Esophagus squamous epithelium (tissue), 5 donors: ENCODE measurements around the gene RDH8. TPM values are rescaled to one million over a fixed set of nuclear protein-coding genes. Genes with fewer than 3 reads are reported as not detected.

ENCODE experiments used
- DNase-seq: peaks from one replicate; lab custom pipeline; 2025; lab: John Stamatoyannopoulos, UW
- H3K27ac ChIP-seq, 4 donors: fragments of 200-600 bp; sonication (generic); one replicate each; pipeline ENCODE4 v1.5.1; 2016 to 2019; ENCODE audit warnings: mild to moderate bottlenecking in 1 of 4
- H3K27me3 ChIP-seq, 4 donors: fragments of 200-600 bp; sonication (generic); 1 replicate in 3 of 4; 2 replicates in 1 of 4; pipeline versions ENCODE4 v1.5.1 to v1.6.0; 2017 to 2021; ENCODE audit warnings: antibody characterized with exemption in 1 of 4
- H3K36me3 ChIP-seq, 3 donors: fragments of 200-600 bp; sonication (generic); one replicate each; pipeline ENCODE4 v1.5.1; 2016 to 2019
- H3K4me1 ChIP-seq, 3 donors: fragments of 200-600 bp; sonication (generic); one replicate each; pipeline ENCODE4 v1.5.1; 2017 to 2019
- H3K4me3 ChIP-seq, 4 donors: fragments of 200-600 bp; sonication (generic); 1 replicate in 3 of 4; 2 replicates in 1 of 4; pipeline ENCODE4 v1.5.1; 2016 to 2019; ENCODE audit warnings: mild to moderate bottlenecking in 2 of 4, moderate library complexity in 1 of 4
- H3K9me3 ChIP-seq, 3 donors: fragments of 200-600 bp; sonication (generic); one replicate each; pipeline ENCODE4 v1.5.1; 2016 to 2019
- CTCF ChIP-seq, 6 experiments: fragments of 450-650 bp in 4 of 6; fragments of 200-600 bp in 2 of 6; sonication (generic) in 2 of 6; IDR thresholded peaks; one replicate each; pipeline ENCODE4 v1.5.1; 2016 to 2019; ENCODE audit warnings: antibody characterized with exemption in 6 of 6, mild to moderate bottlenecking in 4 of 6, moderate library complexity in 4 of 6
- POLR2A ChIP-seq, 4 donors: fragments of 450-650 bp; IDR thresholded peaks; one replicate each; pipeline ENCODE4 v1.6.1; 2017; ENCODE audit warnings: antibody characterized with exemption in 4 of 4, mild to moderate bottlenecking in 4 of 4, moderate library complexity in 3 of 4
- whole genome bisulfite sequencing, 2 donors: methylation state at CpG; one replicate each; pipeline ENCODE4 v1.1.5; 2018; 5-methylcytosine and 5-hydroxymethylcytosine counted together
- intact Hi-C: fragments of 100-400 bp; cut with DNase I; formaldehyde crosslinking; loops from one replicate; pipeline ENCODE4 v1.15.0; 2022
- total RNA-seq, 4 donors: library from RNA; depleted of rRNA; stranded (reverse); fragments of >200 nt; gene quantifications; one replicate each; pipeline ENCODE4 v1.1.0, GENCODE V29; 2016
- donor health status: DM: yes; HTN: yes; CAD: no.

Gene RDH8
- total RNA-seq, 4 donors from 2014 or later, result not detected

DNA sequence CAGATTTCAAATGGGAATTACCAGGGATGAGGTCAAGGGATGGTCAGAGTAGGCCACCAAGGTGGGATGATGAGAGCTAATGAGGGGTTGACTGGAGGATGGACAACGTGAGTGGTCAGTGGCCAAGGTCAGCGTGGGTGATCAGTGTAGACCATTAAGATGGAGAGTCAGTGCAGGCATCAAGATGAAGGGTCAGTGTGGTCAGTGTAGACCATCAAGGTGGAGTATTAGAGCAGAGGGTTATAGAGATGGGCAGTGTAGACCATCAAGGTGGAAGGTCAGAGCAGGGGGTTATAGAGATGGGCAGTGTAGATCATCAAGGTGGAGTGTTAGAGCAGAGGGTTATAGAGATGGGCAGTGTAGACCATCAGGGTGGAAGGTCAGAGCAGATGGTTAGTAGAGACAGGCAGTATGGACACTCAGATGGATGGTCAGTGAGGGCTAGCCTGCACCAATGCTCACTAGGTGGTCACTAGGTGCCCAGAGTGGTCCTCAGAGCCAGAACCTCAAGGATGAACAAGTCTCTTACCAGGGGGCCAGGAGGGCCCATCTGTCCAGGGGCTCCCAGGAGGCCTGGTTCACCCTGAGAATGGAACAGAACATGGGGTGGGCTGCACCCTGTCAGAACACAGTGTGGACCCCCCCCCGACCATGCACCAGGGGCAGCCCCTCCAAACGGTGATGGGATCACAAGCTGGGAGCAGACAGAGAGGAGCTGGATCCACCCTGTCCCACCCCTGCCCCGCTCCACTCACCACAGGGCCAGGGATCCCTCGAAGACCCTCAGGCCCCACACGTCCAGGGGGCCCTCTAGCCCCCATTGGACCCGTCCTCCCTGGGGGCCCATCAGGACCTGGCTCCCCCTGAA is 44.2 kb upstream of the RDH8 start:
- Histone ChIP-seq H3K36me3 (peaks cover 0 to 40% (median 0%) of the 10 kb centered on the region in 3 donors), H3K4me3 (no peak overlapping the region), H3K27me3 (peaks cover 0 to 34% (median 0%) of the 10 kb centered on the region in 4 donors), H3K4me1 (no peaks in the 10 kb centered on the region), H3K9me3 (no peaks in the 10 kb centered on the region), H3K27ac (no peak overlapping the region)
- TF ChIP-seq POLR2A (IDR thresholded peaks at IDR 0.05), result no peak
- DNase-seq, result no peak
- intact Hi-C loops, result no loop called here
- WGBS, 2 donors, result 67 to 84% methylated on average over 2 to 7 of the region's 8 CpGs

- 100% methylated on average over 1 of the region's 2 CpGs; no CpG with 5 or more reads in 1 of the 2 donors for WGBS, 2 donors
- peaks cover 0 to 39% (median 0%) of the 10 kb centered on the region in 3 donors for H3K36me3 ChIP-seq
- TF ChIP-seq POLR2A (IDR thresholded peaks at IDR 0.05), result no peak
- TF ChIP-seq CTCF (IDR thresholded peaks at IDR 0.05), result no peak
- no peaks in the 10 kb centered on the region for H3K9me3 ChIP-seq
- H3K27ac ChIP-seq, result no peak overlapping the region
- no peaks in the 10 kb centered on the region for H3K4me1 ChIP-seq
- H3K27me3 ChIP-seq, result peaks cover 0 to 34% (median 0%) of the 10 kb centered on the region in 4 donors
- H3K4me3 ChIP-seq, result no peak overlapping the region
- intact Hi-C loops, result no loop called here
- no peak for DNase-seq
Measured at GRCh38 chr19:9969688-9969975, 43.7 kb upstream of the RDH8 start.

- no peaks in the 10 kb centered on the region for H3K4me1 ChIP-seq
- peaks cover 0 to 44% (median 0%) of the 10 kb centered on the region in 3 donors for H3K36me3 ChIP-seq
Measured at GRCh38 chr19:9970481-9970880, 42.8 kb upstream of the RDH8 start.

DNA sequence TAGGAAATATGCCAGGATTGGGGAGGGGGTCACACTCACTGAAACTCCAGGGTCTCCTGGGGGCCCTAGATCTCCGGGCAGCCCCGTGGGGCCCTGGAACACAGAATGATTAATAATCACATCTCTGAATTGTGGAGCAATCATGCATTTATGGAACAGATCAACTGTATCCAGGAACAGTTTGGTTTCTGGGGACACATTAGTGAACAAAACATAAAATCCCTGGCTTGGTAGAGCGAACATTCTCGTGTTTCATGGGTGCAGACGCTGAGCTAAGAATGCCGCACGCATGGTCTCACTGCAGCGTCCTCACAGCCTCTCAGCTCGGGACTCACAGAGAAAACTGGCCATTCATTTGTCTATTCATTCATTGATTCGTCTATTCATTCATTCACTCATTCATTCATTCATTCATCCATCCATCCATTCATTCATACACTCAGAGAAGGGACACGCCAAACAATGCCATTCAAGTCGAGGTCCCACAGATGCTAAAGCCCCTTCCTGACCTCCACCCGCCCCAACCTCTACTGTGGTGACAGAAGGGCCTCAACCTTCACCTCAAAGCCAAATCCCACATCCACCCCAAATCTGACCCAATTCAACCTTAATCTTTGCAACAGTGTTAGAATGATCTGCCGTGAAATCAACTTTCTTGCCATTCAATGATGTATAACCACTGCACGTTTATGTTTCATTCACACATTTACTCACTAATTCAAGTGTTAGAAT is 42.0 kb upstream of the RDH8 start:
- TF ChIP-seq CTCF (IDR thresholded peaks at IDR 0.05) (no peak), POLR2A (IDR thresholded peaks at IDR 0.05) (no peak)
- Histone ChIP-seq H3K9me3 (no peaks in the 10 kb centered on the region), H3K27ac (no peak overlapping the region), H3K36me3 (peaks cover 0 to 46% (median 0%) of the 10 kb centered on the region in 3 donors), H3K4me3 (no peak overlapping the region), H3K4me1 (no peaks in the 10 kb centered on the region), H3K27me3 (peaks cover 0 to 25% (median 0%) of the 10 kb centered on the region in 4 donors)
- intact Hi-C loops, result no loop called here
- 72 to 74% methylated on average over 15 of the region's 15 CpGs for WGBS, 2 donors
- DNase-seq, result no peak

More at GRCh38 chr19:9970481-9970880, 42.8 kb upstream of the RDH8 start:
- TF ChIP-seq CTCF (IDR thresholded peaks at IDR 0.05) (no peak), POLR2A (IDR thresholded peaks at IDR 0.05) (no peak)
- WGBS, 2 donors, result 74 to 85% methylated on average over 5 to 8 of the region's 8 CpGs
- Histone ChIP-seq H3K9me3 (no peaks in the 10 kb centered on the region), H3K27ac (no peak overlapping the region), H3K27me3 (peaks cover 0 to 34% (median 0%) of the 10 kb centered on the region in 4 donors), H3K4me3 (no peak overlapping the region)
- DNase-seq, result no peak
- intact Hi-C loops, result no loop called here

DNA sequence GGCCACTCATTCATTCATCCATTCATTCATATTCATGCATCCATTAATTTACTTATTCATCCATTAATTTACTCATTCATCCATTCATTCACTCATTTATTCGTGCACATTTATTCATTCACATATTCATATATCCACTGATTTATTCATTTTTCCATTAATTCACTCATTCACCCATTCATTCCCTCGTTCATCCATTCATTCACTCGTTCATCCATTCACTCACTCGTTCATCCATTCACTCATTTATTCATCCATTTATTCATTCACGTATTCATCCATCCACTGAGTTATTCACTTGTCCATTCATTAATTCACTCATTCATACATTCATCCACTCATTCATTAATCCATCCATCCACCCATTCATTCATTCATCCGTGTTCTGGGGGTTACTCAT is 41.2 kb upstream of the RDH8 start:
- intact Hi-C loops, result no loop called here
- Histone ChIP-seq H3K4me1 (no peaks in the 10 kb centered on the region), H3K9me3 (no peaks in the 10 kb centered on the region), H3K4me3 (no peak overlapping the region), H3K36me3 (peaks cover 0 to 51% (median 0%) of the 10 kb centered on the region in 3 donors), H3K27ac (no peak overlapping the region), H3K27me3 (peaks cover 0 to 18% (median 0%) of the 10 kb centered on the region in 4 donors)
- TF ChIP-seq POLR2A (IDR thresholded peaks at IDR 0.05), result no peak
- TF ChIP-seq CTCF (IDR thresholded peaks at IDR 0.05), result no peak
- 85 to 90% methylated on average over 6 of the region's 6 CpGs for WGBS, 2 donors
- DNase-seq, result no peak
